IMR-90 (cell line): ENCODE data around the gene VIPR2. TPM values are rescaled to one million over a fixed set of nuclear protein-coding genes. Genes with fewer than 3 reads are reported as not detected.

ENCODE experiments used
- ATAC-seq: fragments of 200-7000 bp; cut with Tn5 transposase; 2 replicates; pipeline ENCODE4 v1.9.1; 2020; ENCODE audit warnings: low read depth, mild to moderate bottlenecking, moderate library complexity
- BruUV-seq: library from RNA; stranded (reverse); fragments of 400-500 nt; replicated peaks from 2 replicates; lab custom pipeline; 2021; lab: Mats Ljungman, UMichigan
- CTCF ChIA-PET: fragments of 300-600 bp; formaldehyde crosslinking; extraction: SDS; loops from one replicate; lab custom pipeline; 2021; ENCODE audit warnings: antibody characterized with exemption; lab: Yijun Ruan, JAX
- POLR2A ChIA-PET: fragments of 300-600 bp; sonication (Branson Sonifier 250); formaldehyde crosslinking; loops from one replicate; lab custom pipeline; 2022; ENCODE audit warnings: antibody characterized with exemption; ENCODE audit not compliant: unreplicated experiment; lab: Charles Lee
- DNase-seq: peaks from one replicate; pipeline ENCODE4 v3.0.0; 2013
- H2AFZ ChIP-seq: replicated peaks from 2 replicates; pipeline ENCODE3; 2013; ENCODE audit warnings: low read length, mild to moderate bottlenecking; ENCODE audit not compliant: poor library complexity
- H2AK5ac ChIP-seq: 2 replicates; pipeline ENCODE4 v1.6.1; 2013; ENCODE audit warnings: low read depth, low read length, inconsistent platforms
- H2AK9ac ChIP-seq: replicated peaks from 2 replicates; pipeline ENCODE3; 2013; ENCODE audit warnings: mild to moderate bottlenecking, low read depth, low read length, moderate library complexity; ENCODE audit not compliant: poor library complexity
- H2BK120ac ChIP-seq: 2 replicates; pipeline ENCODE4 v1.6.1; 2013; ENCODE audit warnings: low read depth, low read length, inconsistent platforms
- H2BK15ac ChIP-seq: 3 replicates; pipeline ENCODE4 v1.6.1; 2013; ENCODE audit warnings: low read depth, low read length, inconsistent platforms
- H2BK20ac ChIP-seq: 2 replicates; pipeline ENCODE4 v1.6.1; 2013; ENCODE audit warnings: low read depth, mild to moderate bottlenecking, inconsistent platforms, low read length, moderate library complexity
- H2BK5ac ChIP-seq: 2 replicates; pipeline ENCODE4 v1.6.1; 2013; ENCODE audit warnings: mild to moderate bottlenecking, low read depth, low read length, inconsistent platforms; ENCODE audit not compliant: poor library complexity, severe bottlenecking
- H3K14ac ChIP-seq: replicated peaks from 2 replicates; pipeline ENCODE4 v1.6.1; 2013; ENCODE audit warnings: low read depth, low read length, inconsistent platforms
- H3K18ac ChIP-seq: 2 replicates; pipeline ENCODE4 v1.6.1; 2013; ENCODE audit warnings: low read depth, low read length, control low read depth
- H3K23ac ChIP-seq: 2 replicates; pipeline ENCODE4 v1.6.1; 2013; ENCODE audit warnings: low read depth, low read length, inconsistent platforms
- H3K27ac ChIP-seq: 2 replicates; pipeline ENCODE4 v1.5.1; 2013; ENCODE audit warnings: mild to moderate bottlenecking, control low read depth, low read length; ENCODE audit not compliant: insufficient read depth
- H3K27me3 ChIP-seq: 2 replicates; pipeline ENCODE4 v1.6.1; 2013; ENCODE audit warnings: low read length; ENCODE audit not compliant: control insufficient read depth, insufficient read depth
- H3K36me3 ChIP-seq: 2 replicates; pipeline ENCODE4 v1.6.1; 2013; ENCODE audit warnings: low read length, mixed read lengths; ENCODE audit not compliant: control insufficient read depth, insufficient read depth
- H3K4ac ChIP-seq: 2 replicates; pipeline ENCODE4 v1.6.1; 2013; ENCODE audit warnings: low read depth, low read length, inconsistent platforms
- H3K4me1 ChIP-seq: 2 replicates; pipeline ENCODE4 v1.6.1; 2013; ENCODE audit warnings: low read length, mixed read lengths; ENCODE audit not compliant: control insufficient read depth, insufficient read depth
- H3K4me2 ChIP-seq: 2 replicates; pipeline ENCODE4 v1.6.1; 2013; ENCODE audit warnings: low read depth, mild to moderate bottlenecking, control low read depth, low read length, moderate library complexity
- H3K4me3 ChIP-seq: 2 replicates; pipeline ENCODE4 v1.5.1; 2013; ENCODE audit warnings: low read depth, mild to moderate bottlenecking, control low read depth, low read length, moderate library complexity; ENCODE audit not compliant: insufficient read depth
- H3K56ac ChIP-seq: 2 replicates; pipeline ENCODE4 v1.6.1; 2013; ENCODE audit warnings: low read length, inconsistent platforms; ENCODE audit not compliant: insufficient read depth; ENCODE audit errors: extremely low read depth
- H3K79me1 ChIP-seq, 2 experiments: 2 replicates each; pipeline ENCODE4 v1.6.1; 2013; ENCODE audit warnings: low read length in 2 of 2, inconsistent platforms in 1 of 2, low read depth in 1 of 2
- H3K9ac ChIP-seq: 2 replicates; pipeline ENCODE4 v1.6.1; 2013; ENCODE audit warnings: low read depth, low read length, control low read depth
- H3K9me1 ChIP-seq: 2 replicates; pipeline ENCODE4 v1.6.1; 2013; ENCODE audit warnings: low read length, inconsistent platforms; ENCODE audit not compliant: insufficient read depth
- H3K9me3 ChIP-seq: 2 replicates; pipeline ENCODE4 v1.6.1; 2013; ENCODE audit warnings: low read length; ENCODE audit not compliant: control insufficient read depth, insufficient read depth
- H4K20me1 ChIP-seq: 2 replicates; pipeline ENCODE4 v1.6.1; 2013; ENCODE audit warnings: low read length, inconsistent platforms; ENCODE audit not compliant: insufficient read depth
- H4K5ac ChIP-seq: 2 replicates; pipeline ENCODE4 v1.6.1; 2013; ENCODE audit warnings: mild to moderate bottlenecking, low read depth, low read length, control low read depth
- H4K8ac ChIP-seq, 2 experiments: 2 replicates each; pipeline ENCODE4 v1.6.1; 2013; ENCODE audit warnings: low read depth in 2 of 2, low read length in 2 of 2, control low read depth in 1 of 2, inconsistent platforms in 1 of 2
- H4K91ac ChIP-seq: 2 replicates; pipeline ENCODE4 v1.6.1; 2013; ENCODE audit warnings: low read depth, low read length, inconsistent platforms; ENCODE audit not compliant: insufficient read depth
- BHLHE40 ChIP-seq: fragments of 150-350 bp; IDR thresholded peaks from 2 replicates; pipeline ENCODE4 v1.6.1; 2016; ENCODE audit warnings: mild to moderate bottlenecking, low read depth, low read length
- CEBPB ChIP-seq: IDR thresholded peaks from 2 replicates; pipeline ENCODE4 v1.6.1; 2012; ENCODE audit warnings: low read depth, low read length, improper control_type of control experiment
- CHD1 ChIP-seq: IDR thresholded peaks from 2 replicates; pipeline ENCODE4 v1.6.1; 2012; ENCODE audit warnings: low read depth, low read length, improper control_type of control experiment
- CTCF ChIP-seq: conservative IDR thresholded peaks from 2 replicates; pipeline ENCODE4 v1.5.1; 2012; ENCODE audit warnings: mild to moderate bottlenecking, low read depth, low read length, improper control_type of control experiment
- FOS ChIP-seq: fragments of 150-350 bp; IDR thresholded peaks from 2 replicates; pipeline ENCODE4 v1.6.1; 2016; ENCODE audit warnings: low read depth, low read length
- MAFK ChIP-seq: IDR thresholded peaks from 2 replicates; pipeline ENCODE4 v1.6.1; 2012; ENCODE audit warnings: low read depth, low read length, improper control_type of control experiment
- MAZ ChIP-seq: IDR thresholded peaks from 2 replicates; pipeline ENCODE4 v1.6.1; 2012; ENCODE audit warnings: low read depth, mild to moderate bottlenecking, low read length, improper control_type of control experiment, moderate library complexity, borderline replicate concordance
- MXI1 ChIP-seq: IDR thresholded peaks from 2 replicates; pipeline ENCODE4 v1.6.1; 2012; ENCODE audit warnings: low read depth, mild to moderate bottlenecking, low read length, moderate library complexity, borderline replicate concordance
- NFE2L2 ChIP-seq: fragments of 150-350 bp; IDR thresholded peaks from 2 replicates; pipeline ENCODE4 v1.6.1; 2016; ENCODE audit warnings: low read depth, mild to moderate bottlenecking, low read length
- POLR2A ChIP-seq: IDR thresholded peaks from 2 replicates; pipeline ENCODE4 v1.6.1; 2012; ENCODE audit warnings: mild to moderate bottlenecking, low read depth, low read length
- RAD21 ChIP-seq: IDR thresholded peaks from 2 replicates; pipeline ENCODE4 v1.6.1; 2012; ENCODE audit warnings: low read length, improper control_type of control experiment
- RCOR1 ChIP-seq: IDR thresholded peaks from 2 replicates; pipeline ENCODE4 v1.6.1; 2012; ENCODE audit warnings: mild to moderate bottlenecking, low read length, improper control_type of control experiment; ENCODE audit not compliant: insufficient replicate concordance
- RFX5 ChIP-seq: IDR thresholded peaks from 2 replicates; pipeline ENCODE4 v1.8.0; 2012; ENCODE audit warnings: low read depth, mild to moderate bottlenecking, low read length, moderate library complexity
- SMC3 ChIP-seq: fragments of 150-350 bp; IDR thresholded peaks from 2 replicates; pipeline ENCODE4 v1.6.1; 2016; ENCODE audit warnings: low read depth, mild to moderate bottlenecking, antibody characterized with exemption, low read length, moderate library complexity
- USF2 ChIP-seq: fragments of 150-350 bp; IDR thresholded peaks from 2 replicates; pipeline ENCODE4 v1.6.1; 2017; ENCODE audit warnings: mild to moderate bottlenecking, antibody characterized with exemption, low read length, low read depth
- WGBS, 2 experiments: methylation state at CpG; one replicate each; pipeline versions ENCODE4 v1.1.5 to v1.1.7; 2013; ENCODE audit warnings: missing lambda C conversion rate in 2 of 2; ENCODE audit not compliant: insufficient read length in 1 of 2; ENCODE audit errors: extremely low coverage in 2 of 2; 5-methylcytosine and 5-hydroxymethylcytosine counted together
- dilution Hi-C: fragments of 300-500 bp; cut with HindIII; formaldehyde crosslinking; loops from one replicate; pipeline ENCODE4 v1.14.3; 2018; ENCODE audit warnings: low sequenced_read_pairs; ENCODE audit not compliant: unreplicated experiment
- in situ Hi-C: fragments of 300-500 bp; cut with MboI; formaldehyde crosslinking; loops from 3 replicates; pipeline ENCODE4 v1.14.3; 2019; ENCODE audit warnings: low sequenced_read_pairs, inconsistent platforms, mixed read lengths
- intact Hi-C: fragments of 100-400 bp; cut with micrococcal nuclease; formaldehyde crosslinking; loops from 2 replicates; pipeline ENCODE4 v1.10.0; 2022
- polyA plus RNA-seq, 3 experiments: library from polyadenylated mRNA; depleted of rRNA; stranded (reverse); fragments of >200 nt; gene quantifications; 2 replicates each; pipeline ENCODE4 v1.2.3, GENCODE V29; 2012; ENCODE audit warnings: low replicate concordance in 1 of 3
- total RNA-seq: library from RNA; depleted of rRNA; stranded (reverse); fragments of >200 nt; gene quantifications from 2 replicates; pipeline ENCODE4 v1.2.3, GENCODE V29; 2012
- TF ChIP-seq, protein P1 (sequence below): fragments of 150-350 bp; IDR thresholded peaks from 2 replicates; pipeline ENCODE4 v1.6.1; 2016; ENCODE audit warnings: low read depth, mild to moderate bottlenecking, low read length, moderate library complexity, borderline replicate concordance

Gene VIPR2
- total and polyA plus RNA-seq, 2 of the 4 experiments (the other 2 are of a cell fraction): not detected

DNA sequence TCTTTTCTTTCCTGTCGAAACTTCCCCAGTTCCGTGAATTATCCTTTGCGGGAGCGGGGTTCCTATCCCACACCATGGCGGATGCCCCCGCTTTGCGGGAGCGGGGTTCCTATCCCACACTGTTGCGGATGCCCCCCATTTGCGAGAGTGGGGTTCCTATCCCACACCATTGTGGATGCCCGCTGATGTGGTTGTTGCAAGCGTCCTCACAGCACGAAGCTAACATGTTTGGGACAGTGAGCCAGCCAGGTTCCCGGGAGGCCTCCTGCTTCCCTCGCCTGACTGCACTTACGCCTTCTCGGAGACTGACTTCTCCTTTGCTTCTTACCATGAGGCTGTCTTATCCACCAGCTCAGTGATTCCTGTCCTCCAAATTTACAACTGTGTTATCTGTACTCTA, 134.7 kb downstream of the VIPR2 start:
- Histone ChIP-seq H3K18ac (no peak overlapping the region), H3K4me1 (peaks cover 7% of the 10 kb centered on the region; the same call in 1 of the 2 replicates), H3K9me1 (no peaks in the 10 kb centered on the region), H3K79me1 (no peaks in the 10 kb centered on the region), H3K27me3 (no peaks in the 10 kb centered on the region), H3K9me3 (no peaks in the 10 kb centered on the region; the same call in none of the 2 replicates), H3K4me3 (no peak overlapping the region), H3K23ac (no peak overlapping the region), H3K14ac (no peak overlapping the region), H2BK15ac (no peak overlapping the region), H2BK120ac (no peak overlapping the region), H3K4me2 (no peak overlapping the region), H2BK5ac (no peak overlapping the region), H2AFZ (no peak overlapping the region), H3K4ac (no peak overlapping the region), H4K8ac (no peak overlapping the region), H4K20me1 (no peaks in the 10 kb centered on the region), H2BK20ac (no peak overlapping the region), H4K91ac (no peak overlapping the region), H3K9ac (no peak overlapping the region), H3K27ac (no peak overlapping the region), H3K56ac (no peak overlapping the region), H2AK9ac (no peak overlapping the region), H2AK5ac (no peak overlapping the region), H4K5ac (no peak overlapping the region), H3K36me3 (no peaks in the 10 kb centered on the region)
- ATAC-seq (no peak), DNase-seq (no peak)
- TF ChIP-seq CTCF (no peak), BHLHE40 (no peak), NFE2L2 (no peak), RFX5 (no peak), RAD21 (no peak), RCOR1 (no peak), MXI1 (no peak), SMC3 (no peak), USF2 (no peak), CHD1 (no peak), FOS (no peak), POLR2A (no peak), MAFK (no peak), MAZ (no peak), CEBPB (no peak)
- TF ChIP-seq, protein P1, sequence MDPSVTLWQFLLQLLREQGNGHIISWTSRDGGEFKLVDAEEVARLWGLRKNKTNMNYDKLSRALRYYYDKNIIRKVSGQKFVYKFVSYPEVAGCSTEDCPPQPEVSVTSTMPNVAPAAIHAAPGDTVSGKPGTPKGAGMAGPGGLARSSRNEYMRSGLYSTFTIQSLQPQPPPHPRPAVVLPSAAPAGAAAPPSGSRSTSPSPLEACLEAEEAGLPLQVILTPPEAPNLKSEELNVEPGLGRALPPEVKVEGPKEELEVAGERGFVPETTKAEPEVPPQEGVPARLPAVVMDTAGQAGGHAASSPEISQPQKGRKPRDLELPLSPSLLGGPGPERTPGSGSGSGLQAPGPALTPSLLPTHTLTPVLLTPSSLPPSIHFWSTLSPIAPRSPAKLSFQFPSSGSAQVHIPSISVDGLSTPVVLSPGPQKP: no peak
- WGBS, 2 experiments: 65% methylated on average over 7 of the region's 17 CpGs; no CpG with 5 or more reads in 1 of the 2 experiments
- POLR2A ChIA-PET: no interaction called here
- intact Hi-C loops (no loop called here), dilution Hi-C loops (no loop called here), in situ Hi-C loops (no loop called here)
- CTCF ChIA-PET: no interaction called here
- BruUV-seq: no TSS peak
